Dermis blood vessel endothelial cell (primary cell): ENCODE data around the gene C4BPA. TPM values are rescaled to one million over a fixed set of nuclear protein-coding genes. Genes with fewer than 3 reads are reported as not detected.

Experiments
- DNase-seq: peaks from one replicate; pipeline ENCODE4 v3.0.0; 2010
- total RNA-seq: library from RNA; depleted of rRNA; stranded (reverse); fragments of >200 nt; gene quantifications from 2 replicates; pipeline ENCODE4 v1.2.3, GENCODE V29; 2014

C4BPA gene
- total RNA-seq, 1 donor from 2014 or later: under 0.01 TPM

- peak; percentile 86 for DNase-seq
Observed at GRCh38 chr1:207077470-207078377, 26.3 kb upstream of the C4BPA start.

DNA sequence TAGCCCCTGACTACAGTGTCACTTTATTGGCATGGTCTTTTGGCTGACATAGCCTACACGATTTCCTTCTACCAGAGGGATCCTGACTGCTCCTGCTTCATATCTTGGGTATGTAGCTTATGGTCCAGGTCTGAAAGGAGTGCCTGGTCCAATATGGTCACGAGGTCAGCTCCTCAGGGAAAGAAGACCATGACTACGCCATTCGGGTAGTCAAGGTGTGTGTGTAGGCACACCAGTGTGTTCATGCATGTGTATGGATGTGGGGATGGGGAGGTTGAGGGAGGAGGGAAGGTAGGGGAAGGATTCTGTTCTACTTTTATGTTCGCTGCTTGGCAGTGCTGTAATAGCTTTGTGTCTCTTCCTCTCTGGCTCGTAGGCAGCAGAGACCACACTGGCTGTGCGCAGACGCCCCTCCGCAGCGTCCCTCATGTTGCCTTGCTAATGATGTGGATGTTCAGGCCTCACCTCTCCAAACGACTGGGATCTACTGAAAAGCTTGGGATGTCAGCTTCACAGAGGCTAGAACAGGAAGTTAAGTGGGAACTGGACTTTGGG, 25.4 kb upstream of the C4BPA start:
- no peak for DNase-seq

- DNase-seq: no peak
Observed at GRCh38 chr1:207079706-207080241, 24.3 kb upstream of the C4BPA start.

GRCh38 chr1:207081088-207081487, 22.9 kb upstream of the C4BPA start:
- DNase-seq: no peak

GRCh38 chr1:207081806-207082205, 22.2 kb upstream of the C4BPA start:
- DNase-seq: no peak

DNA sequence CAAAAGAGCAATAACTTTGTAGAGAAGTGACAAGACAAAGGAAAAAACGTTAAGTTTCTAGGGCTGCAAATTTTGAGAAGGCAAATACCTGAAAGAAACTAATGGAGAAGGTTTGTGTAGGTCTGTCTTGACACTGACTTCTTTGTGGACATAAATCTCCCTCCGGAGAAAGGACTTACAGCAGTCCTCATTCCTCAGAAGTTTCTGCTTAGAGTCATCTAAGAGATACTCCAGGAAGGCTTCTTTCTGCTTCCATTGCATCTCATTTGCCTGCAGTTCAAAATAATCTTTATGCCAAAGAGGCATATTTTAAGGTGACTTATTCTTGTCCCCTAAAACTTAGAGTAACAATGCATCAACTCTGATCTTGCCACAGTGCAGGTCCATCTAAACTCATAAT, 19.8 kb upstream of the C4BPA start:
- no peak for DNase-seq

DNA sequence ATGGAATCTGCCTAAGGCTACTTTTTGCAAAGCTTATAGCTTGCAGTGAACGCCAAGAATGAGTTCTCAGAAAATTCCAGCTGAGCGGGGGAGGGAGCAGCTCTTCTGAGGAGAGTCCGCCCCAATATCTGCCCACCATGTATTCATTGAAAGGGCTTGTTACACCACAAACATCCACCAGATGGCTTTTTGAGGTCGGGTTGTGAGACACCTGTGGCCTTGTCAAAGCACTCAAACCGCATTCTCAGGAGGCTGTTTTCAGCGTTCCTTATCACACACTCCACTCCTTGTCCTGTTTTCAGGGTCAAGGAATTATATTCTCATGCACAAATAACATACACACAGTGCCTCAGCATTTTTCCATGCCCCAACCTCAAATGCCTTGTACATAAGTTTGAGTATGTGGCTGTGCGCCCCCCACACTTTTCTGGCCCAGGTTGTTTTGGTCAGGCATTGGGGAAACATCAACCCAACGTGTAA, 19.3 kb upstream of the C4BPA start:
- peak; percentile 78 for DNase-seq

GRCh38 chr1:207085887-207086286, 18.1 kb upstream of the C4BPA start:
- no peak for DNase-seq

DNA sequence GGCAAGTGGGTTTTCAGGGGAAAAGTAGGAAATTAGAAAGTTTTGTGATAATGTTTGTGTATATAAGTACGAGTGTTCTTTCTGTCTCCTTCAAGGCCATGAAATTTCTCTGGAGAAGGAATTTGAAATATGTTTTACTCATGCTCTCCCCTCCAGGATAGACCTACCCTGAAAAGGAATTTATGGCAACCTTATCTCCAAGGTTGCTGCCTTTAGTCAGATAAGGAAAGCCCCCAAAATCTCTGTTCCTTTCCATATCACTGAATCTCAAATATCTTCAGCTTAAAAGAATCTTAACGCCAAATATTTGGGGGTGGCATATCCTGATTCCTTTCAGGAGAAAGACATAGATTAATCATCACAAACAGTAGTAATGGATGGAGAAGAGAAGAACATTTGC, 15.9 kb upstream of the C4BPA start:
- DNase-seq: no peak

GRCh38 chr1:207088701-207089626, 15.1 kb upstream of the C4BPA start, which contains the start of gene C4BPB:
Gene C4BPB (plus strand): TSS chr1:207088860. CDS start chr1:207089532, 672 bp downstream.
- no peak for DNase-seq

DNA sequence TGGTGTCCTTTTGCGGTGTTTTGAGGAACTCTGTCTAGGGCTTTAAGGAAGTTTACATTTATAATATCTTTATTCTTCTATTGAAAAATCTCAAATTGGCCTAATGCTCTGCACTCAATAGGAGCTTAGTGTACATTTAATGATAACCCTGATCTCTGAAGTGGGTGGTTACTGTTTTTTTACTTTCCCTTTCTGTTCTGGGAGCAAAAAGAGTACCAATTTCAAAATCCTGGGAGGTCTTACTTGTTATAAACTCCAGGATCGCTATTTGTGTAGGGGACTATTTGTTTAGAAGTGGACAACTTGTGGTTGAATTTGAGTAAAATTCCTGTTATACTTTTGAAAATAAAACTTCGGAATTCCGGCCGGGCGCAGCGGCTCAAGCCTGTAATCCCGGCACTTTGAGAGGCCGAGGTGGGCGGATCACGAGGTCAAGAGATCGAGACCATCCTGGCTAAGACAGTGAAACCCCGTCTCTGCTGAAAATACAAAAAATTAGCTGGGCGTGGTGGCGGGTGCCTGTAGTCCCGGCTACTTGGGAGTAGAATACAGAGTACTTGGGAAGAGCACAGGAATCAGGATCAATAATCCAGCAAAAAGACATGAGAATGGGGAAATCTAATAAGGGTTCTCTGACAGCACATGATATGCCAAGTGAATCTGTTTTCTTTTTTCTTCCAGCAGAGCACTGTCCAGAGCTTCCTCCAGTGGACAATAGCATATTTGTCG, 14.2 kb upstream of the C4BPA start:
- no peak for DNase-seq

DNA sequence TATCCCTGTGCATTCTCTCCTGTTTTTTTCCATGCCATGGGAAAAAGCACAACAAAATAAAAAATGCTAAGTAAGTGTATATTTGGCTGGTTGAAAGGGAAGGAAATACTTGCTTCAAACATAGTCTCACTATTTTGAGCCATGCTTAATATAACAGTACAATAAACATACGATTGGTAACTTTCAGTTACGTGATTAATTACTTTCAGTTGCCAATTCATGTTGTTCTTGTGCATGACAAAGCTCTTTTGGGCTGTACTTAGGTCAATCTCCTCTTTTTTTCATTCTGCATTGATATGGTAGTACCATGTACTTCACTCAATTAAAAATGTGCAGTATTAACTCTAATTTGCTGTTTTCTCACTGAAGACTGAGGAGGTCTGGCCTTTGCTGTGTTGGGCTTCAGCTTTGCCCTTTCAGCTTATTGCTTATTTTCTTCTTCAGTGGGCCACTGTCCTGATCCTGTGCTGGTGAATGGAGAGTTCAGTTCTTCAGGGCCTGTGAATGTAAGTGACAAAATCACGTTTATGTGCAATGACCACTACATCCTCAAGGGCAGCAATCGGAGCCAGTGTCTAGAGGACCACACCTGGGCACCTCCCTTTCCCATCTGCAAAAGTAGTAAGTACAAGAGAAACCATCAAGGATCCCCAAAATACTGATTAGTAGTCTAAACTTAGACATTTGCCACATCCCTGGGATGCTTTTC, 12.7 kb upstream of the C4BPA start:
- DNase-seq: no peak

- DNase-seq: no peak
Observed at GRCh38 chr1:207093944-207094343, 10.1 kb upstream of the C4BPA start.

- no peak for DNase-seq
Observed at GRCh38 chr1:207097871-207098324, 6.1 kb upstream of the C4BPA start.

DNA sequence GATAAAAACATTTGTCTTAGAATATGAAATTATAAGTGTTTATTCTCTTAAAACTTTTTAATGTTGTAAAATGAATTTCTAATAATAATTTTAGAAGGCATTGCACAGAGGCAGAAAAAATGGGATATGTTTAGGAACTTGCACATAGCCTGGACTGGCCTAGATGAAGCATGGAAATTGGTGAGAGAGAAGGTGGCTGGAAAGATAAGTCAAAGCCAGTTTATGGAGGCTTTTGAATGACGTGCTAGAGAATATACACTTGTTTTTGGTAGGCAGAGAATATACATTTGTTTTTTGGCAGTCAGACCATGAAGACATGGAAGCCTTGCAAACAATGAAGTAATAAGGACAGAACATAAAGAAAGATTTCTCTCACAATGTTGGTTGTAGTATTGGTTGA, 2.3 kb upstream of the C4BPA start:
- no peak for DNase-seq

DNA sequence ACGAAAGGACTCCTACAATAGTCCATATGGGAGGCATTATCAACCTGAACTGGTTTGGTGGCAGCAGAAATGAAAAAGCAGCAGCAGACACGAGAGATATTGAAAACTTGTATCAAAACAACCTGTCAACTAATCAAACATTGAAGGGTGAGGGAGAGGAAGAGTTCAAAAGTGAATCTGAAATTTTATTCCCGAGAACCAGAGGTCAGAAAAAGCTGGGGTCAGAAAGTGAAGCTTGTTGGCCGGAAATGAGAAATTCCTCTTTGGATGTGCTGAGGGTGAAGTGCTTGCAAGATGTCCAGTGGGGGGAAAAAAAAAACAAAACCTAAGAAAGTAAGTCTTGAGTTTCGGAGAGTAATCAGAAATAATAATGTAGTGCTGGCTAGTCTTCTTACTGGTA, 1.9 kb upstream of the C4BPA start:
- DNase-seq: no peak

- DNase-seq: no peak
Observed at GRCh38 chr1:207102659-207103058, 1.4 kb upstream of the C4BPA start.

DNA sequence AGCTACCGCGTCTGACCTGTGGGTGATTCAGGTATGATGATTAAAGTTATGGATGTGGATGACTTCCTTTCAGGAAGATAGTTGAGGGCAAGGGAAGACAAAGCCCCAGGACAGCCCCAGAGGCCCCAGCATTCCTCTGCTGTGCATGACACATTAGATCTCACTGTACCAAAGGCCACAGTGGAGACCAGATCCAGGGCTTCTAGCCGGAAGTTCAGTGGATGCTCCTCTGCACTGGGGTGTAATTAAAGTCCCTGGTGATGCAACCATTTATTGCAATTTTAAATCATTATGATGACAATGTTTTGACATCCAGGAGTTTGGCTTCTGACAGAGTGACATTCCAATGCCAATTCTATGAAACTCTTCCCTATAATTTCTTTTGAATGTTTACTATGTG, 5.0 kb downstream of the C4BPA start:
- no peak for DNase-seq

DNA sequence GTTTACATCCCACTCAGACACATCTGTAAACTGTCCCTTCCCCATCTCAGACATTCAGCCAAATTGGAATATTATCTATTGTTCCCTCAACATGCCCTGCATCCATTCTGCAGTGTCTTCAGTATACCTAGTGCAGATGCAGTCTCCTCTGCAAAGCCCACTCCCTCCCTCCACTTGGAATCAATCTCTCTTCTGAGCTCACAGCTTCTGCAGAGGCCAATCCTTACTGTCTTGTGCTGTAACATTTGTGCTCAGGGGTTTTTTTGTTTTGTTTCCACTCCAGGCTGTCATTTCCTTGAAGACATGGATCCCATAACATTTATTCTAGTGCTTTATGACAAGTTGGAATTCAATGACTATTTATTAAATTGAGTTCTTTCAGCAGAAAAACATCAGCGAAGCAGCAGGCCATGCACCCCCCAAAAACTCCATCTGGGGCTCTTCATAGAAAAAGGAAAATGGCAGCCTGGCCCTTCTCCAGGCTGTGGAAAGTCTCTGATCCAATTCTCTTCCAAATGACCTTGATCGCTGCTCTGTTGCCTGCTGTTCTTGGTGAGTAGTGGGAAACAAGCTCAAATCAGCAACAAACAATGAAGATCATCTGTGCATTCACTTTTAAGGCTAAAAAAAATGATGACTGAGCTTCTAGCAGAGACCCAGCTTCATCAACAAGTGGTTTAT, 8.7 kb downstream of the C4BPA start:
- no peak for DNase-seq

DNA sequence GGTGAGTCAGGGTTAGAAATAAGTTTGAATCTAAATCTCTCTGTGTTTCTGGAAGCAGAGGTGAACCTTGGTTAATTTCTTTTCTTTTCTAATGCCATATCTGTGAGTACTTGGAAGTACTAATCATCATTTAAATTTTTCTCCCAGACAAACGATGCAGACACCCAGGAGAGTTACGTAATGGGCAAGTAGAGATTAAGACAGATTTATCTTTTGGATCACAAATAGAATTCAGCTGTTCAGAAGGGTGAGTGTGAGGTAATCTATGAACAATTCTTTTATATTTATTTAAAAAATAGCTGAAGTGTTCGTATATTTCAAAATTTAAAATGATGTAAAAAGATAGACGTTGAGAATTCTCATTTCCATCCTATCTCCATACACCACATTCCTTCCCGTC, 11.2 kb downstream of the C4BPA start:
- DNase-seq: no peak

DNA sequence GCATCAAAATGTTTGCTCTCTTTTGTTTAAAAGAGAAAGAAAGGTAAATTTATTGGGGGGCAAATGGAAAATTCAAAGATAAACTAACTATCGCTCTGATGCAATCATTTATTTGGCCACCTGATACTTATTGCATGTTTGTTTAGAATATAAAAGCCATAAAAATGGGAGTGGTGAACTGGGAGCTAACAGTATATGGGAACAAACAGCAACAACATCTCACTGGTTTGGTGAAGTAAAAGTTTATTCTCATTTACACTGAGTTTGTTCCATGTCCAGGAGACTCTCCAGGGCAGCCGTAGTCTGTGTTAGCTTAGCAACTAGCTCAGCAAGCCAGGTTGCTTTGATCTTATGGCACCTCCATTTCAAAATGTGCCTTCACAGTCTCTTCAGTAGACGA, 20.4 kb downstream of the C4BPA start:
- DNase-seq: no peak
